Activated CD8-positive, alpha-beta memory T cell treated with anti-CD3 and anti-CD28 coated beads, Interleukin-2, amount 10 ng/mL, durations not matched to agents 7 days and 5 days (primary cell): Measurements from ENCODE around the gene TRAF2. TPM values are rescaled to one million over a fixed set of nuclear protein-coding genes. Genes with fewer than 3 reads are reported as not detected.

Experiments
- ATAC-seq: fragments of 150-1000 bp; cut with Tn5 transposase; one replicate; pipeline ENCODE4 v1.10.0; 2021; ENCODE audit warnings: moderate library complexity
- CTCF ChIA-PET: fragments of 350-600 bp; sonication (Branson Sonifier 250); formaldehyde crosslinking; loops from one replicate; lab custom pipeline; 2021; ENCODE audit warnings: antibody characterized with exemption; lab: Charles Lee
- DNase-seq: peaks from one replicate; pipeline ENCODE4 v3.0.0-alpha.2; 2020
- H3K27ac Mint-ChIP-seq: one replicate; pipeline ENCODE4 v1.8.0; 2021; ENCODE audit warnings: mild to moderate bottlenecking, mixed read lengths
- H3K27me3 Mint-ChIP-seq: one replicate; pipeline ENCODE4 v1.8.0; 2021; ENCODE audit warnings: mixed read lengths
- H3K36me3 Mint-ChIP-seq: one replicate; pipeline ENCODE4 v1.8.0; 2021; ENCODE audit warnings: mild to moderate bottlenecking, mixed read lengths
- H3K4me1 Mint-ChIP-seq: one replicate; pipeline ENCODE4 v1.8.0; 2021; ENCODE audit warnings: mixed read lengths
- H3K4me3 Mint-ChIP-seq: one replicate; pipeline ENCODE4 v1.8.0; 2021; ENCODE audit warnings: mild to moderate bottlenecking, moderate library complexity, mixed read lengths
- H3K9me3 Mint-ChIP-seq: one replicate; pipeline ENCODE4 v1.8.0; 2022; ENCODE audit warnings: low read depth, mixed read lengths
- total RNA-seq, 2 experiments: library from RNA; stranded (reverse); gene quantifications; one replicate each; pipeline ENCODE4 v1.2.3, GENCODE V29; 2021

The TRAF2 gene
- total RNA-seq, 2 experiments from 2014 or later: 58.4 to 67.6 TPM

DNA sequence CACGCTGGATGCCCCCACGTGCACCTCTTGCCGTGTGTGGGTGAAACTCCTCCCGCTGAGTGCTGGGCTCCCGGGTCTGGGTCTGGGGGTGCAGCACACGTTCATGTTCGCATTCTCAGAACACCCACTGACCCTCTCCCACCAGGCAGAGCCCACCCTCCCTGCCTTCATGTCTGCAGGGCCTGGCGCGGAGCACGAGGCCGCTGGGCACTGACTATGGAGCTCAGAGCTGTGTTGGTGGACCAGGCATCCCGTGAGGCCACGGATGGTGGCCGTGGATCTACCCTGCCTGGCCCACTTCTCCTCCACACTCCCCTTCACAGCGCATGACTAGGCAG lies 74.6 kb downstream of the TRAF2 start:
- Mint-ChIP-seq H3K27me3 (no peaks in the 10 kb centered on the region), H3K27ac (no peak overlapping the region), H3K4me3 (no peak overlapping the region), H3K36me3 (peaks cover 2% of the 10 kb centered on the region), H3K9me3 (peaks cover 6% of the 10 kb centered on the region), H3K4me1 (peaks cover 40% of the 10 kb centered on the region)
- no peak for DNase-seq
- CTCF ChIA-PET: interaction anchor here (1.8 to 3.1 kb wide), 5 partner anchors 13 to 68 kb away, joined by 5 to 16 read pairs (median 12); partner anchors contain the start of gene PAXX
- ATAC-seq: no peak

- Mint-ChIP-seq H3K36me3 (peaks cover 2% of the 10 kb centered on the region), H3K4me3 (no peak overlapping the region), H3K9me3 (peaks cover 3% of the 10 kb centered on the region), H3K27me3 (no peaks in the 10 kb centered on the region), H3K27ac (no peak overlapping the region), H3K4me1 (peaks cover 46% of the 10 kb centered on the region)
- ATAC-seq (no peak), DNase-seq (no peak)
- CTCF ChIA-PET: interaction anchor here (1.8 to 2.6 kb wide), 4 partner anchors 13 to 68 kb away, joined by 5 to 15 read pairs (median 11); partner anchors contain the start of gene PAXX
Measured at GRCh38 chr9:136961279-136962065, 75.2 kb downstream of the TRAF2 start.

DNA sequence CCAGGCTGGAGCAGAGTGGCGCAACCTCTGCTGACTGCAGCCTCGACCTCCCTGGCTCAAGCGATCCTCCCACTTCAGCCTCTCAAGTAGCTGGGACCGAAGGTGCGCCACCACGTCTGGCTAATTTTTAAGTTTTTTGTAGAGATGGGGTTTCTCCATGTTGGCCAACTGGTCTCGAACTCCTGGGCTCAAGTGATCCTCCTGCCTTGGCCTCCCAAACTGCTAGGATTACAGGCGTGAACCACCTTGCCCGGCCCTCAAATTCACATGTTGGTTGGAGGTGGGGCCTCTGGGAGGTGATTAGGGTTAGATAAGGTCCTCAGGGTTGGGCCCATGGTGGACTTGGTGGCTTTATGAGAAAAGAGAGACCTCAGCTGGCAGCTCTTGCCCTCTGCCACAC lies 75.8 kb downstream of the TRAF2 start:
- no peak for DNase-seq
- H3K27ac Mint-ChIP-seq: no peak overlapping the region
- no peak for ATAC-seq
- peaks cover 46% of the 10 kb centered on the region for H3K4me1 Mint-ChIP-seq
- CTCF ChIA-PET: interaction anchor here (0.9 to 2.6 kb wide), 5 partner anchors 9 to 73 kb away, joined by 3 to 15 read pairs (median 4); no protein-coding TSS in a partner anchor
- H3K9me3 Mint-ChIP-seq: no peaks in the 10 kb centered on the region
- H3K36me3 Mint-ChIP-seq: no peaks in the 10 kb centered on the region
- no peak overlapping the region for H3K4me3 Mint-ChIP-seq
- H3K27me3 Mint-ChIP-seq: no peaks in the 10 kb centered on the region

- Mint-ChIP-seq H3K27me3 (no peaks in the 10 kb centered on the region), H3K9me3 (no peaks in the 10 kb centered on the region), H3K4me3 (no peak overlapping the region), H3K27ac (peak overlapping the region; percentile 71), H3K4me1 (peaks cover 46% of the 10 kb centered on the region), H3K36me3 (no peaks in the 10 kb centered on the region)
- no peak for ATAC-seq
- no peak for DNase-seq
- CTCF ChIA-PET: interaction anchor here (0.9 to 2.6 kb wide), 5 partner anchors 10 to 72 kb away, joined by 3 to 15 read pairs (median 4); no protein-coding TSS in a partner anchor
Measured at GRCh38 chr9:136962701-136963248, 76.5 kb downstream of the TRAF2 start.

DNA sequence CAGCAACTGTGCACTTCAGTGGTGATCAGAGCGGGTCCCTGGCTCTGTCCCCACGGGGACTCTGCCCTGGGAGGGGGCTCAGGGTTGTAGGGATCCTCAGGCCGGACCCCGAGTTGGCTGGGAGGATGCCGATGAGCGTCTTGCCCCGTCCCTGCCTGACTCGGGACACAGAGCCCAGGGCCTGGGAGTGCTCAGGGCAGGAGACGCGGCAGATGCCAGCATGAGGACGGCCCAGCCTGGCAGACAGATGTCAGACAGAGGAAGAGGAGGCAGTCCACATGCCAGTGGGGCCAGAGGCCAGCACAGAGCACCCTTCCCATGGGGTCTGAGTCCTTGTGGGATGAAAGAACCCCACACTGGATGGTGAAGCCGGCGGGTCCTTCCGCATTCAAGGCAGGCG lies 77.0 kb downstream of the TRAF2 start:
- ATAC-seq: no peak
- Mint-ChIP-seq H3K27me3 (no peaks in the 10 kb centered on the region), H3K9me3 (no peaks in the 10 kb centered on the region), H3K27ac (peak overlapping the region; percentile 71), H3K4me1 (peaks cover 46% of the 10 kb centered on the region), H3K4me3 (no peak overlapping the region), H3K36me3 (no peaks in the 10 kb centered on the region)
- CTCF ChIA-PET: interaction anchor here (0.9 to 2.6 kb wide), 4 partner anchors 10 to 72 kb away, joined by 3 to 15 read pairs (median 4); no protein-coding TSS in a partner anchor
- DNase-seq: no peak

DNA sequence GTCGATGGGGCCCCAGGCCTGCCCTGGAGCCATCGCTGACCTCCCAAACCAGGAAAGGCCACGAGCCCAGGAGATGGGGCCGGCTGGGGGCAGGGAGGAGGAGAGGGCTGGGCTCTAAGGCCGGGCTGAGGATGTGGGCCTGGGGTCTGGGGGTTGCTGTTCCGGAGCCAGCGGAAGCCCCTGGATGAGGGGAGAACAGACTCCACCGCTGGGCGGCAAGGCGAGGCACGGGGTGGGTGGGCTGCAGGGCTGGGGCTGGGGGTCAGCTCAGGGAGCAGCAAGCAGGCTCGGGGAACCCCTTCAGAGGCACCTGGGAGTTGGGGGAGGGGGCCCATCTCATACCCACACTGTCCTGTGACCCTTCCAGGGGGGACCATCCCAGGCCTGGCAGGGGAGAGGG lies 77.4 kb downstream of the TRAF2 start:
- H3K9me3 Mint-ChIP-seq: no peaks in the 10 kb centered on the region
- H3K27me3 Mint-ChIP-seq: no peaks in the 10 kb centered on the region
- CTCF ChIA-PET: interaction anchor here (0.8 to 2.6 kb wide), 4 partner anchors 15 to 100 kb away, joined by 3 to 15 read pairs (median 4); no protein-coding TSS in a partner anchor
- peaks cover 46% of the 10 kb centered on the region for H3K4me1 Mint-ChIP-seq
- no peak for ATAC-seq
- H3K4me3 Mint-ChIP-seq: no peak overlapping the region
- H3K27ac Mint-ChIP-seq: no peak overlapping the region
- no peaks in the 10 kb centered on the region for H3K36me3 Mint-ChIP-seq
- no peak for DNase-seq

- Mint-ChIP-seq H3K9me3 (no peaks in the 10 kb centered on the region), H3K4me3 (no peak overlapping the region), H3K36me3 (no peaks in the 10 kb centered on the region), H3K27me3 (no peaks in the 10 kb centered on the region), H3K27ac (no peak overlapping the region), H3K4me1 (peaks cover 46% of the 10 kb centered on the region)
- ATAC-seq (no peak), DNase-seq (no peak)
- CTCF ChIA-PET: interaction anchor here (0.8 to 2.6 kb wide), 5 partner anchors 28 to 122 kb away, joined by 3 to 12 read pairs (median 5); partner anchors contain the start of genes AJM1 and PAXX
Measured at GRCh38 chr9:136964171-136964689, 77.9 kb downstream of the TRAF2 start.

DNA sequence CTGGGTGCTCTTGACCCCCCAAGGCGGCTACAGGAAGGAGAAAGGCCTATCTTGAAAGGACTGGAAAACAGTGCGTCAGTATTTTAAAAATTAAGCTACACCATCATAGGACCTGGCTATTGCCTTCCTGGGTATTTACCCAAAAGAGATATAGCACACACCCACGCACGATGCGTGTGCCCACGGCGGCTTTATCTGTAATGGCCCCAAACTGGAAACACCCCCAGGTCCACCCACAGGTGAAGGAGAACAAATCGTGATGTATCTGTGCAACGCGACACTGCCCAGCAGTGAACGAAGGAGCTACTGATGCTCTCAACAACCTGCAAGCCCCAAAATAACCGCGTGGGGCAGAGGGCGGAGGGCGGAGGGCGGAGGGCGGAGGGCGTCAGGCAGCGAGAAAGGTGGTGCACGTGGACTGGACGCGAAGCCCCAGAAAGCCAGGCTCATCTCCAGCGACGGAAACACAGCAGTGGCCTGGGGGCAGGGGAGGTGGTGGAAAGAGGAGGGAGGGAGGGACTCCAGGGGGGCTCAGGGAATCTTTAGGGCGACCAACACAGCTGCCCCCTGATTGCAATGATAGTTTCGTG lies 78.6 kb downstream of the TRAF2 start:
- DNase-seq (no peak), ATAC-seq (no peak)
- H3K9me3 Mint-ChIP-seq: no peaks in the 10 kb centered on the region
- CTCF ChIA-PET: interaction anchor here (0.8 to 2.6 kb wide), 6 partner anchors 11 to 122 kb away, joined by 3 to 13 read pairs (median 6); partner anchors contain the start of genes AJM1 and PAXX
- peak overlapping the region; percentile 62 for H3K27ac Mint-ChIP-seq
- H3K4me3 Mint-ChIP-seq: no peak overlapping the region
- no peaks in the 10 kb centered on the region for H3K27me3 Mint-ChIP-seq
- no peaks in the 10 kb centered on the region for H3K36me3 Mint-ChIP-seq
- peaks cover 43% of the 10 kb centered on the region for H3K4me1 Mint-ChIP-seq

DNA sequence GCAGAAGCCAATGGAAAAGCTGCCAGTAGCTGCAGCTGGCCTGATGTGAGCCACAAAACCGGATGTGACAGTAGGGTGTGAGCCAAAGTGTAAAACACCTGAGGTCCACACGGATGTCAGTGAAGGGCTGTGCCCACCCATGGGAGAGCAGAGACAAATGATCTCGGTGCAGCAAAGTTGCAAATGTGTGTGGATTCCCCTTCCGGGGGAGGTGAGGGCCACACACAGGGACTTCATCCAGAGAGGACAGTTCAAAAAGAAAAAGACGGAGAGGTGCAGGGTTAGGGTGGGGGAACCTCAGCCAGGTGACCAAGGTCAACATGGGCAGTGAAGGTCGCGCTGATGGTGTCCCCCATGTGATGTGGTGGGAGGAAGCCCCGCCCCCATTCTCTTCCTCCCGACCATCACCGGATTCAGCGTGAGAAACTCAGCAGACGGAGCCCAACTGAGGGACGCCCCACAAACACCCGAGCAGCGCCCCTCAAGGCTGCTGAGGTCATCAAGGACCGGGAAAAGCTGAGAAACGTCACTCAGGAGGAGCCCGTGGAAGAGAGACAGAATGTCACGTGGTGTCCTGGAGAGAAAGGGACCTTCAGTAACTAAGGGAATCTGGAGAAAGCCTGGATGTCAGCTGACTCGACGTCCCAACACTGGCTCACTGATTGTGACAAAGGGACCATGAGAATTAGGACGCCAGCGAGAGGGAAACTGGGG lies 79.6 kb downstream of the TRAF2 start:
- Mint-ChIP-seq H3K27me3 (no peaks in the 10 kb centered on the region), H3K4me3 (peak overlapping the region; percentile 58), H3K36me3 (no peaks in the 10 kb centered on the region), H3K9me3 (no peaks in the 10 kb centered on the region), H3K4me1 (peaks cover 36% of the 10 kb centered on the region), H3K27ac (peak overlapping the region; percentile 86)
- ATAC-seq (peak; percentile 72), DNase-seq (peak; percentile 81)
- CTCF ChIA-PET: interaction anchor here (1.3 to 2.6 kb wide), 5 partner anchors 10 to 123 kb away, joined by 4 to 13 read pairs (median 8); partner anchors contain the start of genes AJM1 and PAXX

DNA sequence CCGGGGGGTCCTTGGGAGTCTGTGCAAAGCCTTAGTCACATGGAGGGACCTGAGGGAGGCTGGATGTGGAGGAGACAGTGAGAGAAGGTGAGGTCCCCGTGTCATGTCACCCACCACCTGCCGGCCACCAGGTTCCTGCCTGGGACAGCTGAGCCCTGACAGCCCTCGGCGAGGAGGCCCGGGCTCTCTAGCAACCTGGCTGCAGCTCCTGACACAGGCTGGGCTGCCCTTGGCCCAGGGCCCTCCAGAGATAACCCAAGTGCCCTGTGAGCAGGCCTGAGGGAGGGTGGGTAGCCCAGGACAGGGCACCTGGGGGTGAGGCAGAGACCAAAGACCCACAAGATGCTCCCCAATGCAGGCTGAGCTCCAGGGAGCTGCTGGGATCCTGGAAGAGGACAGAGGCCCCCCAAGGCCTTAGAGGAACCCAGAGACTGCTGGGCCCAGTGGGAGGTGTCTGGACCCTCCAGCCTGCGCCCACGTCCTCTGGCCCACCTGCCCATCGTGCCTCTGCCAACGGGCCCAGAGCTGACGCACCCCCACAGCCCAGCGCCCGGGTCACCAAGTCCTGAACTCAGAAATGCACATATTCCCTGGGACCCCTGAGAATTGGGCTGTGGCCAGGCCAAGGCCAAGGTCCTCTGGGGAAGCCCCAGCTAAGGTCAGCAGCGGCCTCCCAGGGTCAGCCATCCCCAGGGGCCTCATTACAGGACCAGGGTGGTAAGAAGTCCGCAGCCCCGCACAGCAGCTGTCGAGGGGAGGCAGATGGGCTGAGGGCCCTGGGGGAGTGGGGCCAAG lies 82.2 kb downstream of the TRAF2 start:
- Mint-ChIP-seq H3K9me3 (no peaks in the 10 kb centered on the region), H3K4me1 (peaks cover 23% of the 10 kb centered on the region), H3K4me3 (no peak overlapping the region), H3K36me3 (no peaks in the 10 kb centered on the region), H3K27me3 (no peaks in the 10 kb centered on the region), H3K27ac (no peak overlapping the region)
- CTCF ChIA-PET: interaction anchor here (1.2 to 3.5 kb wide), 4 partner anchors 10 to 125 kb away, joined by 3 to 16 read pairs (median 4); no protein-coding TSS in a partner anchor
- DNase-seq (no peak), ATAC-seq (no peak)

DNA sequence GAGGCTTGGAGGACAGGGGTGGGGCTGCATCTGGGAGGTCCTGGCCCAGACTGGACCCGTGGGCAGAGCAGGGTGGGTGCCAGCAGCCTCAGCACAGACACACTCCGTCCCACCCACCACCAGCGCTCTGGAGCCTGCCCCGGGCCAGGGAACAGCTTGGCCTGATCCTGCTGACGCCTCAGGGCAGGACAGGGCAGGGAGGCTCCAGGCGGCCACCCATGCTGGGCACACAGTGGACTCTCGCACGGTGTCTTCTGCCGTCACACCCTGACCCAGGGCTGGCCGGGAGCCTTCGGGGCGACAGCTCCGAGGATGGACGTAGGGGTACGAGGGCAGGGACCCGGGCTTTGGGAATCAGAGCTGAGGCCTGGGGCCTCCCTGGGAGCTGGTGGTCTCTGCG lies 82.8 kb downstream of the TRAF2 start:
- Mint-ChIP-seq H3K9me3 (no peaks in the 10 kb centered on the region), H3K4me3 (no peak overlapping the region), H3K36me3 (no peaks in the 10 kb centered on the region), H3K27me3 (no peaks in the 10 kb centered on the region), H3K27ac (no peak overlapping the region), H3K4me1 (peaks cover 23% of the 10 kb centered on the region)
- ATAC-seq (no peak), DNase-seq (no peak)
- CTCF ChIA-PET: interaction anchor here (1.2 to 3.5 kb wide), 4 partner anchors 9 to 125 kb away, joined by 3 to 16 read pairs (median 4); no protein-coding TSS in a partner anchor

DNA sequence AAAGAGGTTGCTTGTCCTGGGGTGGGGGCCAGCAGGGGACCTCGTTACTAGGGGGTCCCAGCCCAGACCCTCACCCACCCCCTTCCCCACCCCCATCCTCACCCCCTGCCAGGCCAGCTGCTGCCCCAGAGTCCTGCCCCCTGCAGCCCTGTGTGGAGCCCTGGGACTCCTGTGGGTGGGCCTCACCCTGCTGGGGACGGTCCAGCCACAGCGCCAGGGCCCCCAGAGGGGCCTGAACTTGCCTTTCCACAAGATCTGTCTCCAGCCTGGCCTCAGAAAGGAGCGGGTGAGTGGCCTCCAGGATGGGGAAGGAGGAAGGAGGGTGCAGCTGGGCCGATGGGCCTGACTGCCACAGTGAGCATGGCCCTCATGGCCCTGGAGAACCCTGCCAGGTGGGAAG lies 83.5 kb downstream of the TRAF2 start:
- H3K4me1 Mint-ChIP-seq: peaks cover 18% of the 10 kb centered on the region
- H3K9me3 Mint-ChIP-seq: no peaks in the 10 kb centered on the region
- H3K27me3 Mint-ChIP-seq: no peaks in the 10 kb centered on the region
- H3K4me3 Mint-ChIP-seq: no peak overlapping the region
- no peak for ATAC-seq
- no peak for DNase-seq
- CTCF ChIA-PET: interaction anchor here (1.2 to 3.5 kb wide), 3 partner anchors 59 to 126 kb away, joined by 4 to 16 read pairs (median 5); no protein-coding TSS in a partner anchor
- no peaks in the 10 kb centered on the region for H3K36me3 Mint-ChIP-seq
- H3K27ac Mint-ChIP-seq: no peak overlapping the region
